Heart left ventricle (tissue), 16 donors: ENCODE results near the gene NCF2. TPM values are rescaled to one million over a fixed set of nuclear protein-coding genes. Genes with fewer than 3 reads are reported as not detected.

ENCODE experiments used
- ATAC-seq, 4 donors: fragments of 200-7000 bp; cut with Tn5 transposase; one replicate each; pipeline ENCODE4 v1.9.1; 2020 to 2022; ENCODE audit warnings: moderate library complexity in 4 of 4, mild to moderate bottlenecking in 3 of 4, moderate number of reproducible peaks in 1 of 4
- DNase-seq, 5 donors: peaks; one replicate each; pipeline ENCODE4 v3.0.0-alpha.2; 2020
- H3K27ac ChIP-seq, 12 donors: fragments of 200-600 bp; sonication (generic) in 4 of 12; one replicate each; pipeline versions ENCODE4 v1.5.0 to v1.8.0; 2016 to 2022; ENCODE audit warnings: mild to moderate bottlenecking in 2 of 12
- H3K27me3 ChIP-seq, 9 donors: fragments of 200-600 bp; sonication (generic) in 2 of 9; one replicate each; pipeline versions ENCODE4 v1.5.1 to v1.8.0; 2016 to 2022; ENCODE audit warnings: mild to moderate bottlenecking in 3 of 9
- H3K36me3 ChIP-seq, 9 donors: fragments of 200-600 bp; sonication (generic) in 2 of 9; one replicate each; pipeline versions ENCODE4 v1.5.0 to v1.8.0; 2018 to 2022; ENCODE audit warnings: mild to moderate bottlenecking in 2 of 9
- H3K4me1 ChIP-seq, 12 donors: fragments of 200-600 bp; sonication (generic) in 4 of 12; one replicate each; pipeline versions ENCODE4 v1.5.0 to v1.8.0; 2016 to 2022; ENCODE audit warnings: mild to moderate bottlenecking in 3 of 12
- H3K4me3 ChIP-seq, 12 donors: fragments of 200-600 bp; sonication (generic) in 4 of 12; one replicate each; pipeline versions ENCODE4 v1.5.0 to v1.8.0; 2017 to 2022; ENCODE audit warnings: mild to moderate bottlenecking in 9 of 12, moderate library complexity in 4 of 12
- H3K9me3 ChIP-seq, 12 donors: fragments of 200-600 bp; sonication (generic) in 4 of 12; one replicate each; pipeline versions ENCODE4 v1.5.0 to v1.8.0; 2016 to 2022; ENCODE audit warnings: mild to moderate bottlenecking in 1 of 12
- POLR2A ChIP-seq, 2 donors: fragments of 450-650 bp; IDR thresholded peaks; one replicate each; pipeline ENCODE4 v1.6.1; 2017; ENCODE audit warnings: antibody characterized with exemption in 2 of 2, mild to moderate bottlenecking in 2 of 2, moderate library complexity in 2 of 2
- WGBS, 4 donors: extraction: QIAGEN DNeasy Blood & Tissue Kit in 2 of 4; methylation state at CpG; one replicate each; pipeline versions ENCODE4 v1.1.5 to v1.1.7; 2013 to 2018; 5-methylcytosine and 5-hydroxymethylcytosine counted together
- intact Hi-C, 10 donors: fragments of 100-400 bp; cut with DNase I; formaldehyde crosslinking; loops; one replicate each; pipeline versions ENCODE4 v1.11.1 to v1.14.2; 2022
- polyA plus RNA-seq, 2 donors: library from polyadenylated mRNA; stranded (reverse); fragments of 200-250 nt; gene quantifications; one replicate each; pipeline ENCODE4 v1.2.3, GENCODE V29; 2013
- total RNA-seq, 9 donors: library from RNA; depleted of rRNA in 2 of 9; stranded (reverse); fragments of >200 nt in 2 of 9; fragmentation: NEBNext Ultra II Directional in 3 of 9; extraction: Animal tissue kit (Norgen Biotek cat#: 25700) in 3 of 9; gene quantifications; one replicate each; pipeline versions ENCODE4 v1.1.0 to v1.2.4, GENCODE V29; 2016 to 2023
- TF ChIP-seq, protein P1 (sequence below), 12 donors: fragments of 200-600 bp; sonication (generic) in 4 of 12; IDR thresholded peaks; one replicate each; pipeline versions ENCODE4 v1.5.0 to v1.8.0; 2018 to 2022; ENCODE audit warnings: antibody characterized with exemption in 12 of 12, mild to moderate bottlenecking in 5 of 12
- donor health status: ischemic (EF 13 %, LVEDD 7.1; RV severe dilation, severe dysfunction).
- donor health status: healthy with polysubstance abuse.
- donor health status: DM: no; HTN: yes; CAD: no.
- donor health status: DM: no; HTN: no; CAD: no.
- donor health status: ischemic (EF 25% LVEDD 6.9; RV normal size, moderate dysfunction).
- donor health status: ischemic (EF 25% LVEDD 5.7; RV mildly dilated, moderate dysfunction).
- donor health status: healthy.
- donor health status: DM: yes; HTN: yes; CAD: no.
- donor health status: ischemic (EF 35%, LVEDD 5.7; RV mildly dilated, moderate dysfunction).
- donor health status: nonischemic (EF 11% LVEDD 7.7; RV severe dilation, severe dysfunction).
- donor health status: DM: yes; HTN: yes; CAD: no.
- donor health status: PGD.
- donor health status: ischemic (EF 29% LVEDD 5.4; RV normal size, mild dysfunction).
- donor health status: nonischemic (EF 23%, LVEDD 6.1; RV moderate dilation, normal function).

NCF2 gene
- total and polyA plus RNA-seq, 11 donors: 1.3 to 51.2 (median 4.8) TPM

DNA sequence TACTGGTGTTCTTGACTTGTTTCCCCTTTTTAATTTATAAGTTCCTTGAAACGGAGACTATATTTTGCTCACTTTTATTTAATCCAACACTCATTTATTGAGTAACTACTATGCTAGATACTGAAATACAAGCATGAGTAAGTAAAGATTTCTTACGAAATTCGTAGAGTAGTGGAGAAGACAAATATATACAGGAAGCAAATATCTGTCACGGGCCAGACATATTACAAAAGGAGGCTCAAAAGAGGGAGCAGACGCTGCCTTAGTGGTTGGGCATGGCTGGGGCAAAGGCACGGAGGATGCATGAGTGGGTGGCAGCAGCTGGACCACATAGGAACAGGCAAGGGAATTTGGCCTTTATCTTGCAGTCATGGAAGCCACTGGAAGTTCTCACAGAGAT is 6.8 kb downstream of the NCF2 start:
- no peaks in the 10 kb centered on the region for H3K9me3 ChIP-seq
- H3K36me3 ChIP-seq: peaks cover 0 to 15% (median 0%) of the 10 kb centered on the region in 9 donors
- intact Hi-C loops: no loop called here
- WGBS, 4 donors: 84 to 89% (median 87%) methylated on average over 6 of the region's 6 CpGs
- peaks cover 0 to 76% (median 10%) of the 10 kb centered on the region in 12 donors for H3K4me1 ChIP-seq
- H3K4me3 ChIP-seq: peak overlapping the region in 1 of 12 donors; percentile 1
- H3K27me3 ChIP-seq: no peaks in the 10 kb centered on the region
- TF ChIP-seq, protein P1, sequence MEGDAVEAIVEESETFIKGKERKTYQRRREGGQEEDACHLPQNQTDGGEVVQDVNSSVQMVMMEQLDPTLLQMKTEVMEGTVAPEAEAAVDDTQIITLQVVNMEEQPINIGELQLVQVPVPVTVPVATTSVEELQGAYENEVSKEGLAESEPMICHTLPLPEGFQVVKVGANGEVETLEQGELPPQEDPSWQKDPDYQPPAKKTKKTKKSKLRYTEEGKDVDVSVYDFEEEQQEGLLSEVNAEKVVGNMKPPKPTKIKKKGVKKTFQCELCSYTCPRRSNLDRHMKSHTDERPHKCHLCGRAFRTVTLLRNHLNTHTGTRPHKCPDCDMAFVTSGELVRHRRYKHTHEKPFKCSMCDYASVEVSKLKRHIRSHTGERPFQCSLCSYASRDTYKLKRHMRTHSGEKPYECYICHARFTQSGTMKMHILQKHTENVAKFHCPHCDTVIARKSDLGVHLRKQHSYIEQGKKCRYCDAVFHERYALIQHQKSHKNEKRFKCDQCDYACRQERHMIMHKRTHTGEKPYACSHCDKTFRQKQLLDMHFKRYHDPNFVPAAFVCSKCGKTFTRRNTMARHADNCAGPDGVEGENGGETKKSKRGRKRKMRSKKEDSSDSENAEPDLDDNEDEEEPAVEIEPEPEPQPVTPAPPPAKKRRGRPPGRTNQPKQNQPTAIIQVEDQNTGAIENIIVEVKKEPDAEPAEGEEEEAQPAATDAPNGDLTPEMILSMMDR (IDR thresholded peaks at IDR 0.05): no peak
- peak overlapping the region in 2 of 12 donors; percentile 17 to 65 for H3K27ac ChIP-seq
- DNase-seq: peak in 1 of 5 donors; percentile 47
- ATAC-seq: peak in 3 of 4 donors; percentile 19 to 60 (median 50)

GRCh38 chr1:183582021-183582713 is 8.1 kb downstream of the NCF2 start:
- H3K27me3 ChIP-seq: no peaks in the 10 kb centered on the region
- H3K9me3 ChIP-seq: no peaks in the 10 kb centered on the region
- intact Hi-C loops: no loop called here
- ATAC-seq (peak in 3 of 4 donors; percentile 31 to 49 (median 41)), DNase-seq (peak in 1 of 5 donors; percentile 39)
- peaks cover 0 to 23% (median 0%) of the 10 kb centered on the region in 9 donors for H3K36me3 ChIP-seq
- no peak for TF ChIP-seq POLR2A (IDR thresholded peaks at IDR 0.05)
- TF ChIP-seq, protein P1 (IDR thresholded peaks at IDR 0.05): no peak
- H3K4me1 ChIP-seq: peaks cover 0 to 87% (median 14%) of the 10 kb centered on the region in 12 donors
- no peak overlapping the region for H3K4me3 ChIP-seq
- 58 to 75% (median 64%) methylated on average over 11 to 12 of the region's 12 CpGs for WGBS, 4 donors
- peak overlapping the region in 7 of 12 donors; percentile 8 to 65 (median 23) for H3K27ac ChIP-seq

- ATAC-seq: peak; percentile 25 to 70 (median 62)
- H3K4me3 ChIP-seq: no peak overlapping the region
- no peak for TF ChIP-seq POLR2A (IDR thresholded peaks at IDR 0.05)
- TF ChIP-seq, protein P1 (IDR thresholded peaks at IDR 0.05): peak in 3 of 12 donors; percentile 24 to 39 (median 29)
- H3K27me3 ChIP-seq: no peaks in the 10 kb centered on the region
- H3K36me3 ChIP-seq: peaks cover 0 to 28% (median 0%) of the 10 kb centered on the region in 9 donors
- peak in 3 of 5 donors; percentile 46 to 55 (median 54) for DNase-seq
- intact Hi-C loops: no loop called here
- H3K9me3 ChIP-seq: no peaks in the 10 kb centered on the region
- WGBS, 4 donors: 24 to 51% (median 39%) methylated on average over 8 of the region's 8 CpGs
- H3K27ac ChIP-seq: peak overlapping the region in 6 of 12 donors; percentile 14 to 80 (median 66)
- peaks cover 0 to 81% (median 21%) of the 10 kb centered on the region in 12 donors for H3K4me1 ChIP-seq
These were observed 10.0 kb downstream of the NCF2 start for GRCh38 chr1:183580281-183580682.

- ATAC-seq (peak; percentile 13 to 48 (median 28)), DNase-seq (no peak)
- Histone ChIP-seq H3K27ac (peak overlapping the region in 10 of 12 donors; percentile 3 to 80 (median 57)), H3K9me3 (no peaks in the 10 kb centered on the region), H3K4me3 (no peak overlapping the region), H3K27me3 (no peaks in the 10 kb centered on the region), H3K36me3 (peaks cover 0 to 42% (median 0%) of the 10 kb centered on the region in 9 donors), H3K4me1 (peaks cover 0 to 67% (median 21%) of the 10 kb centered on the region in 12 donors)
- 36 to 68% (median 63%) methylated on average over 1 to 2 of the region's 2 CpGs for WGBS, 4 donors
- no peak for TF ChIP-seq POLR2A (IDR thresholded peaks at IDR 0.05)
- TF ChIP-seq, protein P1 (IDR thresholded peaks at IDR 0.05): no peak
- intact Hi-C loops: no loop called here
These were observed 11.4 kb downstream of the NCF2 start for GRCh38 chr1:183578856-183579255.
